Measurements from ENCODE around the gene ACAP2. TPM values are rescaled to one million over a fixed set of nuclear protein-coding genes. Genes with fewer than 3 reads are reported as not detected.
A peak's percentile ranks its signal among the peaks of the same experiment; 100 is the strongest.
"Not testable (repeated sequence)": the region's sequence is repeated elsewhere in the genome, so short reads cannot be mapped to it uniquely, and the experiment has no call there.

Gene ACAP2
- total RNA-seq, 1 donor from 2014 or later: 49.7 TPM

GRCh38 chr3:195356151-195357086, 86.4 kb downstream of the ACAP2 start:
- Mint-ChIP-seq H3K27me3 (ENCODE audit: low read depth) (no peaks in the 10 kb centered on the region), H3K4me3 (no peak overlapping the region), H3K4me1 (peaks cover 7% of the 10 kb centered on the region), H3K9me3 (peaks cover 18% of the 10 kb centered on the region), H3K36me3 (peaks cover 22% of the 10 kb centered on the region), H3K27ac (no peak overlapping the region)
- TF ChIP-seq CTCF (IDR thresholded peaks at IDR 0.05; ENCODE audit: unreplicated experiment): no peak
- DNase-seq (ENCODE audit: low spot score in 2 of 2, unreplicated experiment in 2 of 2): no peak

GRCh38 chr3:195354009-195354408, 88.8 kb downstream of the ACAP2 start:
- H3K9me3 Mint-ChIP-seq: peaks cover 14% of the 10 kb centered on the region
- H3K4me1 Mint-ChIP-seq; H3K27me3 Mint-ChIP-seq (ENCODE audit: low read depth); H3K4me3 Mint-ChIP-seq; H3K27ac Mint-ChIP-seq; DNase-seq (ENCODE audit: low spot score in 2 of 2, unreplicated experiment in 2 of 2): not testable (repeated sequence)
- peaks cover 15% of the 10 kb centered on the region for H3K36me3 Mint-ChIP-seq

- peaks cover 21% of the 10 kb centered on the region for H3K36me3 Mint-ChIP-seq
Measured at GRCh38 chr3:195352895-195353488, 89.8 kb downstream of the ACAP2 start.

GRCh38 chr3:195348426-195349115, 94.2 kb downstream of the ACAP2 start:
- H3K27me3 Mint-ChIP-seq (ENCODE audit: low read depth): no peaks in the 10 kb centered on the region
- H3K27ac Mint-ChIP-seq: no peak overlapping the region
- no peak for TF ChIP-seq CTCF (IDR thresholded peaks at IDR 0.05; ENCODE audit: unreplicated experiment)
- H3K36me3 Mint-ChIP-seq: peaks cover 18% of the 10 kb centered on the region
- peaks cover 3% of the 10 kb centered on the region for H3K9me3 Mint-ChIP-seq
- H3K4me3 Mint-ChIP-seq: no peak overlapping the region
- no peak for DNase-seq (ENCODE audit: low spot score in 2 of 2, unreplicated experiment in 2 of 2)
- peaks cover 4% of the 10 kb centered on the region for H3K4me1 Mint-ChIP-seq

More at GRCh38 chr3:195352895-195353488, 89.8 kb downstream of the ACAP2 start:
- DNase-seq (ENCODE audit: low spot score in 2 of 2, unreplicated experiment in 2 of 2): no peak
- Mint-ChIP-seq H3K4me3 (no peak overlapping the region), H3K9me3 (peaks cover 11% of the 10 kb centered on the region), H3K27ac (peak overlapping the region; percentile 19), H3K27me3 (ENCODE audit: low read depth) (no peaks in the 10 kb centered on the region), H3K4me1 (peaks cover 4% of the 10 kb centered on the region)
- TF ChIP-seq CTCF (IDR thresholded peaks at IDR 0.05; ENCODE audit: unreplicated experiment): no peak

- H3K27ac Mint-ChIP-seq: no peak overlapping the region
- H3K36me3 Mint-ChIP-seq: peaks cover 28% of the 10 kb centered on the region
- H3K27me3 Mint-ChIP-seq (ENCODE audit: low read depth): no peaks in the 10 kb centered on the region
- DNase-seq (ENCODE audit: low spot score in 2 of 2, unreplicated experiment in 2 of 2): no peak
- no peaks in the 10 kb centered on the region for H3K9me3 Mint-ChIP-seq
- TF ChIP-seq CTCF (IDR thresholded peaks at IDR 0.05; ENCODE audit: unreplicated experiment): no peak
- no peaks in the 10 kb centered on the region for H3K4me1 Mint-ChIP-seq
- H3K4me3 Mint-ChIP-seq: no peak overlapping the region
Measured at GRCh38 chr3:195337747-195338146, 105.1 kb downstream of the ACAP2 start.
